Tibial artery (tissue), 4 donors: Measurements from ENCODE around the gene GABRA5.

Source experiments
- DNase-seq, 2 donors: peaks; one replicate each; pipeline ENCODE4 v3.0.0-alpha.2; 2019
- H3K27ac ChIP-seq, 2 donors: fragments of 200-600 bp; sonication (generic) in 1 of 2; 1 replicate in 1 of 2; 2 replicates in 1 of 2; pipeline ENCODE4 v1.5.1; 2018 to 2019; ENCODE audit warnings: mild to moderate bottlenecking in 1 of 2
- H3K27me3 ChIP-seq, 2 donors: fragments of 200-600 bp; sonication (generic) in 1 of 2; one replicate each; pipeline versions ENCODE4 v1.5.1 to v1.6.0; 2016 to 2019
- H3K36me3 ChIP-seq, 3 donors: fragments of 200-600 bp; sonication (generic) in 2 of 3; one replicate each; pipeline ENCODE4 v1.5.1; 2016 to 2019; ENCODE audit warnings: mild to moderate bottlenecking in 2 of 3
- H3K4me1 ChIP-seq, 4 donors: fragments of 200-600 bp; sonication (generic) in 2 of 4; 1 replicate in 3 of 4; 2 replicates in 1 of 4; pipeline ENCODE4 v1.5.1; 2016 to 2019
- H3K4me3 ChIP-seq, 2 donors: fragments of 200-600 bp; sonication (generic) in 1 of 2; 1 replicate in 1 of 2; 2 replicates in 1 of 2; pipeline ENCODE4 v1.5.1; 2018 to 2019; ENCODE audit warnings: mild to moderate bottlenecking in 2 of 2
- H3K9me3 ChIP-seq, 3 donors: fragments of 200-600 bp; sonication (generic) in 1 of 3; one replicate each; pipeline ENCODE4 v1.5.1; 2016 to 2019
- intact Hi-C: fragments of 100-400 bp; cut with DNase I; formaldehyde crosslinking; loops from one replicate; pipeline ENCODE4 v1.15.0; 2023; ENCODE audit warnings: low total_unique reads
- TF ChIP-seq, protein P1 (sequence below), 2 experiments: fragments of 200-600 bp in 1 of 2; fragments of 450-650 bp in 1 of 2; IDR thresholded peaks; one replicate each; pipeline ENCODE4 v1.5.1; 2017 to 2019; ENCODE audit warnings: antibody characterized with exemption in 2 of 2, mild to moderate bottlenecking in 1 of 2, moderate library complexity in 1 of 2

Gene GABRA5

GRCh38 chr15:26968806-26969205 is 101.9 kb downstream of the GABRA5 start:
- TF ChIP-seq, protein P1, sequence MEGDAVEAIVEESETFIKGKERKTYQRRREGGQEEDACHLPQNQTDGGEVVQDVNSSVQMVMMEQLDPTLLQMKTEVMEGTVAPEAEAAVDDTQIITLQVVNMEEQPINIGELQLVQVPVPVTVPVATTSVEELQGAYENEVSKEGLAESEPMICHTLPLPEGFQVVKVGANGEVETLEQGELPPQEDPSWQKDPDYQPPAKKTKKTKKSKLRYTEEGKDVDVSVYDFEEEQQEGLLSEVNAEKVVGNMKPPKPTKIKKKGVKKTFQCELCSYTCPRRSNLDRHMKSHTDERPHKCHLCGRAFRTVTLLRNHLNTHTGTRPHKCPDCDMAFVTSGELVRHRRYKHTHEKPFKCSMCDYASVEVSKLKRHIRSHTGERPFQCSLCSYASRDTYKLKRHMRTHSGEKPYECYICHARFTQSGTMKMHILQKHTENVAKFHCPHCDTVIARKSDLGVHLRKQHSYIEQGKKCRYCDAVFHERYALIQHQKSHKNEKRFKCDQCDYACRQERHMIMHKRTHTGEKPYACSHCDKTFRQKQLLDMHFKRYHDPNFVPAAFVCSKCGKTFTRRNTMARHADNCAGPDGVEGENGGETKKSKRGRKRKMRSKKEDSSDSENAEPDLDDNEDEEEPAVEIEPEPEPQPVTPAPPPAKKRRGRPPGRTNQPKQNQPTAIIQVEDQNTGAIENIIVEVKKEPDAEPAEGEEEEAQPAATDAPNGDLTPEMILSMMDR (IDR thresholded peaks at IDR 0.05) = no peak
- Histone ChIP-seq H3K4me1 (peaks cover 0 to 8% (median 0%) of the 10 kb centered on the region in 4 donors), H3K27me3 (peaks cover 0 to 20% of the 10 kb centered on the region in 2 donors), H3K36me3 (no peaks in the 10 kb centered on the region), H3K4me3 (no peak overlapping the region), H3K27ac (no peak overlapping the region), H3K9me3 (no peaks in the 10 kb centered on the region)
- intact Hi-C loops = no loop called here
- DNase-seq = no peak

DNA sequence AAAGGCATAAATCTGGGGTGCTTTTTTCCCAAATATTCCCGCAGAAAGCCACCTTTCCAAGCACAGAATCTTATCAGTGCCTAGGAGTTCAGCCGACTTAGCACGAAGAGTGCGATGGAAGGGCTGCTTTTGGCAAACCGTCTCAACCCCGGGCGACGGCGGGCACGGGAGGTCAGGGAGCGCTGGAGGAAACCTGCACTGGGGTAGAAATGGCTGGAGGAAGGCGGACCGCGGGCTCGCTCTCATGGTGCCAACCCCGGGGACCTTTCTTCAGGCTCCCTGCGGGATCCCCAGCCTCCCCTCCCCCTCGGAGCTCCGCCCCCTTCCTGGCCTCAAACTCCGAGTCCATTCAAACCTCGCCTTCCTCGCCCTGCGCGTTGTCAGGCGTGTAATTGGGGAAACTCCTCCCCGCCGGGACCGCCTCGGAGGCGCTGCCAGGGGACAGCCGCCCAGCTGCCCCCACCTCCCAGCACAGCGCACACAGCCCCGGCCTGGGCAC is 103.9 kb downstream of the GABRA5 start, which contains the start of gene GABRG3:
Gene GABRG3, plus strand, starts transcription at position 470 of the 499 bp plus-strand sequence.
- intact Hi-C loops = no loop called here
- no peak for DNase-seq
- Histone ChIP-seq H3K27ac (no peak within 1 kb of the TSS), H3K4me1 (peaks cover 0 to 8% (median 0%) of the 10 kb centered on the region in 4 donors), H3K27me3 (peaks cover 0 to 20% of the 10 kb centered on the region in 2 donors), H3K36me3 (no peaks in the 10 kb centered on the region), H3K9me3 (no peaks in the 10 kb centered on the region), H3K4me3 (no peak within 1 kb of the TSS)
- TF ChIP-seq, protein P1 (IDR thresholded peaks at IDR 0.05) = no peak

DNA sequence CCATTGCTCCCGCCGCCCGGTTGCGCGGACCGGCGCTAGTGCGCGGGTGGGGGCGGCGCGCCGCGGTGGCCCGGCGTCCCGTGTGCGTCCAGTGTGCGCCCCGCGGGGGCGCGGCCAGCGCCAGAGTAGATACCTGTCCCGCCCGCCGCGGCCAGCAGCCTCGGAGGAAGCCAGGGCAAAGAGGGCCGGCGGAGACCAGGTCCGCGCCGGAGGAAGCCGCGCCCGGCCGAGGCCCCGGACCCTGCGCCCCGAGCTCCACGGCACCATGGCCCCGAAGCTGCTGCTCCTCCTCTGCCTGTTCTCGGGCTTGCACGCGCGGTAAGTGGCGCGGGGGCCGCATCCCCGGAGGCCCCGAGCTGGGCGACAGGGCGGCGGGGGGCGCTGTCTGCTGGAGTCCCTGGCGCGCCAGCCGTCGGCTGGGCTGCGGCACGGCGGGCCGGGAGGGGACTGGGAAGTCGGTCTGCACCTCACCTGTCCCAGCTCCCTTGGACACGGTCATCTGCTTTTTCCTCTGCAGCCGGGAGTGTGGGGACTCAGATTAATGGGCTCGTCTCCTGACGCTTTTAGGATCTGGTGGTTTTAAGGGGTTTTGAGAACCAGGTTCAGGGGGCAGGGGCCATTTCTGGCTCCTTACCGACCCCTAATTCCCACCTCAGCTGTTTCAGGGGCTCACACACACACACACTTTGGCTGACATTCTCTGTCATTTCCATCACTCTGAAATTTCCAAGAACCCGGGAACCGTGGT is 104.6 kb downstream of the GABRA5 start:
- no peak for DNase-seq
- no peak overlapping the region for H3K4me3 ChIP-seq
- intact Hi-C loops = no loop called here

GRCh38 chr15:26972636-26973035 is 105.8 kb downstream of the GABRA5 start:
- peaks cover 0 to 20% of the 10 kb centered on the region in 2 donors for H3K27me3 ChIP-seq
- DNase-seq = no peak
- H3K27ac ChIP-seq = no peak overlapping the region
- no peaks in the 10 kb centered on the region for H3K36me3 ChIP-seq
- H3K4me1 ChIP-seq = peaks cover 0 to 6% (median 0%) of the 10 kb centered on the region in 4 donors
- no peaks in the 10 kb centered on the region for H3K9me3 ChIP-seq
- no peak overlapping the region for H3K4me3 ChIP-seq
- TF ChIP-seq, protein P1 (IDR thresholded peaks at IDR 0.05) = no peak
- intact Hi-C loops = no loop called here

More for the DNA sequence above, 104.6 kb downstream of the GABRA5 start:
- Histone ChIP-seq H3K36me3 (no peaks in the 10 kb centered on the region), H3K27me3 (peaks cover 0 to 20% of the 10 kb centered on the region in 2 donors), H3K27ac (no peak overlapping the region), H3K9me3 (no peaks in the 10 kb centered on the region), H3K4me1 (peaks cover 0 to 8% (median 0%) of the 10 kb centered on the region in 4 donors)
- TF ChIP-seq, protein P1 (IDR thresholded peaks at IDR 0.05) = no peak

- Histone ChIP-seq H3K36me3 (no peaks in the 10 kb centered on the region), H3K27me3 (peaks cover 0 to 20% of the 10 kb centered on the region in 2 donors)
- no peak for DNase-seq
Measured at GRCh38 chr15:26974120-26974780, 107.4 kb downstream of the GABRA5 start.

More at GRCh38 chr15:26974120-26974780, 107.4 kb downstream of the GABRA5 start:
- Histone ChIP-seq H3K27ac (no peak overlapping the region), H3K4me3 (no peak overlapping the region), H3K9me3 (no peaks in the 10 kb centered on the region), H3K4me1 (peaks cover 0 to 3% (median 0%) of the 10 kb centered on the region in 4 donors)
- TF ChIP-seq, protein P1 (IDR thresholded peaks at IDR 0.05) = no peak
- intact Hi-C loops = no loop called here
